GM18499 (cell line): ENCODE data around the gene RORB.
"Not testable (repeated sequence)": the region's sequence is repeated elsewhere in the genome, so short reads cannot be mapped to it uniquely, and the experiment has no call there.

Source experiments
- ATAC-seq: cut with Tn5 transposase; IDR thresholded peaks from one replicate; pipeline ENCODE4 v1.9.1; 2021; ENCODE audit warnings: moderate number of reproducible peaks; ENCODE audit not compliant: insufficient read depth, unreplicated experiment

Gene RORB

DNA sequence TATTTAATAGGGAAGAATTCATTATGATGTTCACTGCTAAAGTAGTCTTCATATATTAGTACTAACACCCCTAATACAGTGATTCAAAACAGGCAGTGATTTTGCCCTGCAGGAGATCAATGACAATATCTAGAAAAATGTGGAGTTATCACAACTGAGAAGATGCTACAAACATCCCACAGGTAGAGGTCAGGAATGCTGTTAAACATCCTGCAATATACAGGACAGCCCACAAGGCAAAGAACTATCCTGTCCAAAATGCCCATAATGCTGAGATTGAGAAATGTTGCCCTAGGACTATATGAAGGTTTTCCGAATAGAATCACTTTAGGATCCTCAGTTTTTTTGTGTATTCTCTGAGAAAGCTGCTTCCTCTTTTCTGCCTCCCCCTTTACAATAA lies 15.3 kb downstream of the RORB start:
- no peak for ATAC-seq

DNA sequence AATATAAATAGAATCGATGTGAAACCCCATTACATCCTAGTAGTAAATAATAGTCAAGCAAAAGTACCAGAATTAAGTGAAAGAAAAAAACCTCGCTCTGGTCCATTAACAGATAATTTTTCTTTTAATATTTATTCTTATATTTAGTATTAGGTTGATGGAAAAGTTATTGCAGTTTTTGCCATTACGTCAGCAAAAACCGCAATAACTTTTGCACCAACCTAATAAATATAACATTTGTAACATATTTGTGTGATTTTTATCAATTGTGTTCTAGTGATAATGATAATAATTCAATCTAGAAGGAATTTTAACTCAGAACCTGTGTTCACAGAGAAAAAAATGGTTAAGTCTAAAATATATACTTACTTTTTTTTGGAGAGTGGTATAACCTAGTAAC lies 16.1 kb downstream of the RORB start:
- ATAC-seq, result no peak

DNA sequence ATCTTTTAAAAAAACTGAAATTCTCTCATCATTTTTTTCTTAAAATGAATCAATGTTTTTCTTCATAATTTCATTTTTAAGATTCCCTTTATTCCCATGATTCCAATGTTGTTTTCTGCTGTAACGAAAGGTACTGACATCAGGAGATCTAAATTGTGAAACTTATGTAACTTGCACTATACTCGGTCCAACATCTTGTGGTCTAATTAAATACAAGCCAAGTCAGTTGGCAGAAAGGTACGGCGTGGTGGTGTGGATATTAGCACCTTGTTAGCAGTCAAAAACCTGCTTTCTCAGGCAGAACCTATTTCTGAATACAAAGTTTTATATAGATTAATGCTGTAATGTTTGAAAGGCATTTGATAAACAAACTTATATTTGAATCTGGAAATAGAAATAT lies 20.1 kb downstream of the RORB start:
- no peak for ATAC-seq

DNA sequence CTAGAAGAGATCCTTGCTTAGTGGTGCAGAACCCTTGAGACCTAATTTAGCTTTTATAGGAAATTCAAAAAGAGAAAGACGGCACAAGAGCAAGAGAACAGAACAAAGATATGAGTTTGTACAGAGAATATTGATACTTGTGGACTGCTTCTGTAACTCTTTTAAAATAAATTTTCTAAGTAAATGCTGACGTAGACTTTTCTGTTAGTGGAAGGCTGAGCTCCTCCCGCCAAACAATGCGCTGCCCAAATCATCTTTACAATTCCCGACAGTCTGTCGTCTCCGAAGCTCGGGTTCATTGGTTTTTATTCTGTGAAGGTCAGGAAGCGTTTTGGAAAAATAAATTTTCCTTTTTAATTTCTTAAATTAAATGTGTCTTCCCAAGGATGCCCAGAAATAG lies 22.3 kb downstream of the RORB start:
- ATAC-seq, result no peak

DNA sequence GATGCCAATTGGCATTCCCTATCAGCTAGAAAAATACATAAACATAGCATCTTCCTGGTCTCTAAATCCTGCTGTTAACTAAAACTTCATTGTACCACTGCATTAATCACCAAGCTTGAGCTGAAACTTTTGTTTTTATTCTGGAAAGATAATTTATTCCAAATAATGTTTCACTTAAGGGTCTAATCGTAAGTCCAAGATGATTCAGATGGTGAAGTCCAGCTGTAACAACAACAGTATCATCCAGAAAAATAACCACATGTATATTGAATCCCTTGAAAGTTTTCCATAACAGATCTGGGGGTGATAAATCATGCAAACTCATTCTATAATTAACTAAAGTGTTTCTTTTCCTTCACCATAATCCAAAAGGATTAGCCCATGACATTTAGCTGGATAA lies 23.9 kb downstream of the RORB start:
- ATAC-seq, result no peak

DNA sequence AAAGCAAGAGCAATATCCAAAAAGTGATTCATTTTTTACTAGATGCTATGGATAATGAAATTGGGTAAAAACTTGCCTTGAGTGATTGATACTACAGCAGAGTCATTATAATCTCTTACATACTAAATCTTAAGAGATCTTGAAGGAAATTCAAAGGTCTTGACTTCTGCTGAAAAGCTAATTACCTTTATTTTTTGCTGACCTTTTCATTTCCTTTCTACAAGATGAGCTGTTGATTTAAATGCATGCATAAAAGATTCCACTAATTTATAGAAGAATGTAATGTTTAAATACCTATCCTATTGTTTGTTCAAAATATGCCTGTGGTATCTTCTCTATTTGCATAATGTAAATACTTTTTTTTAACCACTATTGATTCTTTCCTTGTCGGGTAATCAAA lies 27.2 kb downstream of the RORB start:
- ATAC-seq, result no peak

DNA sequence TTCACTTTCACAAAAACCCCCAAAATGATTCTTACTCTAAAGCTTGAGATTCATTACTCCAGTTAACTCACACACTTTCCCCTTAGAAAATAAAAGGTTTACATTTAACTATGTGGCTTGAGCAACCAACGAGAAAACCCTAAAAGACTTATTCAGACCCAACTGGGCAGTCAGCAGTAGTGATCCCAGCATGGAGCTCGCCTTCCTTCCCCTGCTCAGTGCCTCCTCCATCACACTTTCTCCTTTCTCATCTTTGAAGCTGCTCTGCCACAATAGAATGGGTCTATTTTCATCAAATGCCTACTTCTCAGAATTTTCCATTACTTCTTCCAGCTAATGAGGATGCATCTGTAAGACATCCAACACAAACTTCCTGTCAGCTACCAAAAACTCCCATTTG lies 29.1 kb downstream of the RORB start:
- no peak for ATAC-seq

DNA sequence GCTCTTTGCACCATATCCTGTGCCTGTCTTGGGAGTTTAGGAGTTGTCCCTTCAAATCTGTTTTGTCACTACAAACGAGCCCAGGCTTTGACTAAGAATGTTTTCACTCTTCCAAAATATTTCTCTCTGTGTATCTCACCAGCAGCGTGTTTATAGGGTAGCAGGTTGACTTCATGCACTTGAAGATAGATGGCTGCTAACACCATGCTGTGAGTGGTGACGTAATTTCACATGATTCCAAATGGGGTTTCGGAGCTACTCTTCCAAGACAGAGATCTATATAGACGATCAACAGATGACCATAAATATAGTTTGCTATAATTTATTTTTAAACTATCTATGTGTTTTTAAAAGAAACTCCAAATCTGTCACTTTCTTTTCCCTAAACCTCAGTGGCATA lies 30.6 kb downstream of the RORB start:
- ATAC-seq, result no peak

DNA sequence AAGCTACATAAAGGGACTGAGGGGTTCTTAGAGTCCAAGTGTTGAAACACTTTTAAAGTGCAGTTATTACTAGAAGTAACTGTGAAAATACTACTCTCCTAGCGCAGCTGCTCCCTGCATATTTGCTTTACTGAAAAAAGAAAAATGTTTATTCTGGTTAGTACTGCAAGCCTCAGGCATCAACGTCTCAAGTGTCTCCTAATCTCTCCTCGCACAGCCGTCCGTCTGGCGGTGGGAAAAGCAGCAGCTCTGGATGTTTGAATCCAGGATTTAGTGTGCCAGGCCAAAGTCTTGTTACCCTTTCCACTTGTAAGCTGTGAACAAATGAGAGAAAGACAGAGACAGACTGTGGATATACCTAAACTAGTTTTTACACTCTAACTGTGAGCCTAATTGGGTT lies 31.1 kb downstream of the RORB start:
- no peak for ATAC-seq

DNA sequence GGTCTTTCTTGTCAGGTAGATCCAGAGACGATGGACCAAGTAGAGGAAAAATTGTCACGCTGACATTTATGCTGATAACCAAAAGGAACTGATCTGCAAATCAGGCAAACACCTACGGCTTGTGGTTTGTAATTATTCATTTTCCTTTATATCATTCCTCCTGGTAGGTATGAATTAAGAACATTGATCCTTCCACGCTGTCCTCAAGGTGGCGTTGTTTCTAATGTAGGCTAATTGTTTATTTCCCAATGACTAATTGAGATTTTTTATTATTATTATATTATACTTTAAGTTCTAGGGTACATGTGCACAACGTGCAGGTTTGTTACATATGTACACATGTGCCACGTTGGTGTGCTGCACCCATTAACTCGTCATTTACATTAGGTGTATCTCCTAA lies 33.3 kb downstream of the RORB start:
- not testable (repeated sequence) for ATAC-seq

DNA sequence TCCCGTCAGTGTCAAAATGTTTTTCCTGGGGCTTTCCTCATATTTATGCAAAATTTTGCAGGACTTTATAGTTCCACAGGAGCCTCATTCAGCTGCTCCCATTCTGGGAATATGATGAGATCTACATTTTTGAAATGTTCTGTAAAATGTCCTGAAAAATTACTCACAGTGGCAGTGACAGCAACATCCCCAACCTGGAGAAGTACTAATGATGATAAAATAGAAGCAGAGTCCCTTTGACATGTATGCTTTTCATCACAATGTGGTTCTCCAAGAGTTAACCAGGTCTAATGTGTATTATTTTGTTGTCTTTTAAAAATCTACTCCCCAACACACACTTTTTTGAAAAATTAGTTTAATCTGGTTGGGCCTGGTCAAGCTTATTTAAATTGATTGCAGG lies 36.1 kb downstream of the RORB start:
- no peak for ATAC-seq

DNA sequence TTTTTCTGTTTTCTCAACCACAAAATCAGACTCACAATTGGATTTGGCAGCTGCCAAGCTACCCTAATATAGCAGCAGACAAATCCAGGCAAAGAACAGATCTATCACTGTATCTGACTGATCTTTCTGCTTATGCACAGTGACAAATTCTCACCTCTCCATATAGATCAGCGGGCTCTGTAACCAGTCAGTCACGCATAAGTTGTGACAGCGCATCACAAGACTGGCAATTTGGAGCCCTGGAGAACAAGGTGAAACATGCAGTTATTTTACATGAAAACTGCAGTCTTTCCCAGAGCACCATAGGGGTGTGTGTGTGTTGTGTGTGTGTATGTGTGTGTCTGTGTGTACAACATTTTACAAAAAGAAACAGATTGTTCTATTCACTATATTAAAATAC lies 37.7 kb downstream of the RORB start:
- no peak for ATAC-seq

DNA sequence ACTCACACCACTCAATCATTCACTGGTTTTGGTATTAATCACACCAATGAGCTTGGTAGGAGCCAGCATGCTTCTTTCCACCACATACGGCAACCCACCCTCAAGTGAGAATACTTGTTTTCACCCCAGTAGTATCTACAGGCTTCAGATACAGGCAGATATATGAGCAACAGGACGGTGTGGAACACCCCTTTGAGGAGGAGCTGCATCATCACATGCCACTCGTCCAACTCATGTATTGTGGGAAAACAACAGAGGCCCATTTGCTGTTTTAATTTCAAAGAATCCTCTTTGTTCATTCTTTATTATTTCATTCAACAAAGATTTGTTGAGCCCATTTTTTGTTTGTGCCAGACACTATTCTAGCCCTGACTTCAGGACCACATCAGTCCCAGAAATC lies 46.0 kb downstream of the RORB start:
- ATAC-seq, result no peak

DNA sequence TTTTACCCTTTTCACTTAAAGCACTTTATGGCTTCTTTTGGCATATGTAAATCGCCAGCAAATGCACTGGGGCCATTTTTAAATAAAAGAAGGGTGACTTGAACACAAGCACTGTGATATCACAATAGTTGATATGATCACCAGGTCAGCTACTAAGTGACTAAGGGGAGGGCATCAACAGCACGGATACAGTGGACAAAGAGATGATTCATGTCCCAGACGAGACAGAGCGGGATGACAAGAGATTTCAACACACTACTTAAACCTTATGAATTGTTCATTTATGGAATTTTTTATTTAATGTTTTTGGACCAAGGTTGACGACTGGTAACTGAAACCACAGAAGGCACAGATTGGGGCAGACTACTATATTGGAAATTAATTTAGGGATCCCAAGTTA lies 54.1 kb downstream of the RORB start:
- no peak for ATAC-seq

DNA sequence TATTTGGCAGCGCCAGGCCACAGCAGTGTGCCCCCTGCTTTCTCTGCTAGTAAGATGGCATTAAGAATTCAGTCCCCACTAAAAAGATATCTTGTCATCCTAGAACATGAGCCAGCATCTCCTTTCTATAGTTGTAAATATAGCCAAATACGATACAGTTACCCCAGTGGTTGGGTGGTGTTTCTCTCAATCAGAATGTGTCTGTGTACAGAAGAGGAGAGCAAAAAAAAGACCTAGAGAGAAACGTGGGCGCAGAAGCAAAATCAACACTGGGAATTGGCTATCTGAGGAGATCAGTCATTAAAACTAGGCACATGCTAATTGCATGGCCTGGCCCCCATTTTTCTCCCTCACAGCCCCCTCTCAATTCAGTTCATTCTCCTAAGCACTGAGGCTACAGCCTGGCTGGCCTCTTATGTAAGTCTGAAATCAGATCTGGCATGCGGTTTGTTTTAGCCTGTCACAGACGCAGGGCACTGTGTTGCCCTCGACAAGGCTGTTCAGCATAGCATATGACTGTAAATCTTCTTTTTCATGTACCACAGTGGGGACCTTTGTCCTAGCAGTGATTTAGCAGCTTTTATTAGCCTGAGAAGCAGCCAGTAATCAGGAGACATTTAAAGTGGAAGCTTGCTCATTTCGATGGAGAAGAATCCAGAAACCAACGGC lies 57.8 kb downstream of the RORB start:
- ATAC-seq, result no peak

DNA sequence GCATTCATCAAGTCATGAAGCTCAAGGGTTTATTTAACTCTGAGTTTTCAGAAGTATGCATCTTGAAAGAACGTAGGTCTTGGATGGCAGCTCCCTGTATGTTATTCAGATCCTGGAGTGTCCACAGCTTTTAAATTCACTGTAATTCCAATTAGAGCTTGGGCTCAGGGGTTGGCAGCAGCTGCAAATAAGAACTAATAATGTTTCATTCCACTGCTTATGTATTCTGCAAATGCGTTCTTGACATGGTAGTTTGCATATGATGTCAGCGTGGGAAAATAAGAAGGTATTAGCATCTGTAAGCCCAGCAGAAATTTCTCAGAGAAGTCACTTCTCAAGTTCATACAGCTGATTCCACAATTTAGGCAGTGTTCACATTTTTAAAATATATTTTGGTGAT lies 58.4 kb downstream of the RORB start:
- no peak for ATAC-seq

DNA sequence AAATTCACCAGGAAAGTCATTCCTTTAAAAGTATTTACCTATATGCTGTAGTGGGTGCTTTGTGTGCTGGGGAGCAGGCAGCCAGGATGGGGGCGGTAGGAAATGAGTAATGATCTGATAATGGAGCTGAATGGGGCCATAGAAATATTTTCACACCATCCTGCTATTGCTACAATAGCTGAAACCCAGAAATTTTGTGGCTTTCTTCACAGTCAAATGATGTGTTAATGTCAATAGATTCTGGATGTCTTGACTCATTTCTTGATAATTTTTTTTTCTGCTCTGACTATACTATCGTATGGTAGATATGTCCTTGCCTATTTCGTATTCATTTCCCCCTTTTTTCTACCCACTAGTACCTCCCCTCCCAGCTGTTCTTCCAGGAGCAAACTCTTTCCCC lies 59.5 kb downstream of the RORB start:
- ATAC-seq, result peak; percentile 91

DNA sequence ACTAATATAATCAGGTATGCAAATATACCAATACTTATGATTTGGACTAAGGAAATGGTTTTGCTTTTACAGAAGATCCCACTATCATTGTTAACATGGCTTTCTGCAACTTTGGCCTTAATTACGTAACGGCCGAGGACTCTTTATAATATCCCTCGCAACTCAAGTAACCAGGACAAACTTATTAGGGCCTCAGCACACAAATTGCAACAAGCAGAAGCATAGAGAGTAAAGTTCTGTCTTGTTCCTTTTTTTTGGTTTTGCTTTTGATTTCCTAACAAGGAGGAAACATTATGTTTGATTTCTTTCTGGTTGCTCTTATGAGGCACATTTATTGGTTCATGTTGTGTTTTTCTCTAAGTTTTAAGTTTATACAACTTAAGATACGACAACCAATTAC lies 60.4 kb downstream of the RORB start:
- ATAC-seq, result no peak

DNA sequence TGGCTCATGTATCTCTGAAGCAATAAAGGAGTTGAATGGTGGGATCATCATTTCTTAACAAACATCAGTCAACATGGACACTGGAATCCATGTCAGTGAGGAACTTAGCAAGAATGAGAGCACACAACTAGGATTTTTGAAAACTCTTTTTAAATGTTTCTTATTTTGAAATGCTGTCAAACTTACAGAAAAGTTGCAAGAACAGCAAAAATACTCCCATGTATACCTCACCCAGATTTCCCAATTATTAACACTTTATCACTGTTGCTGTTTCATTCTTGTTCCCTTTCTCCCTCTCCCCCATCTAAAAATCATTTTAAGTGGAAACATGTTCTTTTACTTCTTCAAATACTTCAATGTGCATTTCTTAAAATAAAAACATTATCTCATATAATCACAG lies 65.5 kb downstream of the RORB start:
- no peak for ATAC-seq

DNA sequence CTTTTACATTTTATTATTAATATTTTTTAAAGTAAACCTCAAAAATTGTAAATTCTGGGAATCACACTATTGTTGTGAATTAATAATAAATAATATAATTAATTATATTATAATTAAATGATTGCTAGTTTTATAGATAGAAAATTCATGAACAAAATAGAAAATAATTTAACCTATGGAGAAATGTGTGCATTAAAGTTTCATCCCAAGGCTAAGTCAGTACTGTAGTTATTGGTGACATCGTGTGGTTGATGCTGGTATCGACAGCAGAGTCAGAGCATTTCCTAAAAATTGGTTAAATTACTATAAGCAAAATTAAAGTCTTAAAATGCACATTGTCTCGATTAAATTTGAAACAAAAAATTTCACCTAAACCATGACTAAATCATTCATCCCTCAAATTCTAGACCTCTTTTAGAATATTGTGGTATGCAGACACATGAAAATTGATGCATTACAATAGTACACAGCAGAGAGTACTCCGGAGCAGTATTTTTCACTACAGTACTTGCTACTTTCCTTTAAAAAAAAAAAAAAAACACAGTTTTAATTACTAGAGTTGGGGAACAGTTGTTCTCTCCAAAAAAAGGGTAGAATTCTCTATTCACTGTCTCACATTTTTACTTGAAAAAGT lies 73.9 kb downstream of the RORB start:
- ATAC-seq, result peak; percentile 65

DNA sequence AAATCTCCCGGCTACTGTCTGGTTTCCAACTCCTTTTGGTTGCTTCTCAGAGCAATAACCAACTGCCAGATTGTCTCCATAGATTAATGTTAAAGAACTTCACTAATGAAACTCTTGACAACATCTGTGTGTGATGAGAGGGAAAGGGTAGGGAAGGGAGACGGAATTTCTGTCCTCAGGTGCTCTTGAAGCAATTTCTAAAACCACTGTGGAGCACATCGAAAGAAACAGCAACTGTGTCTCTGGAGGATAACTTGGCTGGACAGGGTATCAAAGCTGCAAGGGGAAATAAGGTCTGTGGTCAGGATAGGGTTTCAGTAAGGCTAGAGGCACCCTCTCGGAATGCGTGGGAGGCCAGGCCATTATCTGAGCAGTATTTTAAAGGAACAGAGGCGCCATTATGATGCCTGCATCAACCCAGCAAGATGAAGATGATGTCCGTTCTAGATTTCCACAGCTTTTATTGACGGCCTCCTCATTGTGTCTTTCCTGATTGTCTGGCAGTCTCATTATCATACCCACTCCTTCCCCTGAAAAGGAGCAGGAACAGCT lies 76.6 kb downstream of the RORB start:
- ATAC-seq, result no peak

DNA sequence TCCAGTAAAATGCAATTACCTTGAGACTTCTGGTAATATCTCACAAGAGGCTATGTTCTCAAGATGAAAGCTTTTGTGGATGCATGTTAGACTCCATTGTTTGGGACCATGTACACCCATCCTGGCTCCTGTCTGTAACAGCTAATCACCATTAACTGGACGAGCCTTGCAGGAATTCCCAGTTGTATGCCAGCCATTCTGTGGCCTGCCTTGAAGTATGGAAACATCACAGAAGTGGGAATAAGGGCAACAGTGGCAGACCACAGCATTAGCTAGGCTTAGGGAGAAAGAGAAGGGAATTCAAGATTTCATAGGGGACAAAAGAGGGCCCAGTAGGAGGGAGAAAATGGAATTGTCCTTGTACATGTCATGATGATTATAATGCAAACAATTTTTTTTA lies 79.0 kb downstream of the RORB start:
- ATAC-seq, result no peak
